ENCODE measurements around the gene ZC3H4. TPM values are rescaled to one million over a fixed set of nuclear protein-coding genes. Genes with fewer than 3 reads are reported as not detected.

ZC3H4 gene
- total RNA-seq, 1 donor: 10.4 TPM

DNA sequence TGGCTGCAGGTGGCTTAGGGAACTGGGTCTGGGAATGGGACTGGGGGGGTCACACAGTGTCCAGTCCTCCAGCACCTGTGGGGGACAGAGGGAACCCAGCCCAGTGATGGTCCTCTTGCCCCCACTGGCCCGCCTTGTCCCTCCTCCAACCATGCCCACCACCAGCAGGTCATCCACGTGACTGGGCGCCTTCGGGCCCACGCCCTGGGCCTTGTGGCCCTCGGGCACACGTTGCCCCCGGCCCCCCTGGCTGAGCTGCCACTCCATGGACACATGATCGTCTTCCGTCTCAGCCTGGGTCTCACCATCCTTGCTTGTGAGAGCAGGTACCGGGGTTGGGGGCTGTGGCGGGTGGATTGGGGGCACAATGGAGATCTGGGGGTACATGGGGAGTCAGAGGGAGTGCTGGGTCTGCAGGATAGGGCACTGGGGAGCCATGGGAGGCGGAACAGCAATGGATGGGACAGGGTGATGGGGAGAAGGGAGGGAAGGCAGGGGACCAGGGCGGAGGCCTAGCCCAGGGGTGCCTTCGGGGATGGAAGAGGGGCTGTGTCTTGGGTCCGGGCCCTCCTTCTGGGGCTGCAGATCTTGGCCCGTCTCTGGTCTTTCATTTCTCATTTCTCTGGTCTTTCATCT is 74.2 kb downstream of the ZC3H4 start:
- no peak overlapping the region for H3K4me3 ChIP-seq (ENCODE audit: low read length)
- H3K9me3 ChIP-seq (ENCODE audit: low read depth, low read length): no peaks in the 10 kb centered on the region
- no peaks in the 10 kb centered on the region for H3K27me3 ChIP-seq (ENCODE audit: insufficient read depth, low read length)
- H3K4me1 ChIP-seq (ENCODE audit: insufficient read depth, low read length): peaks cover 18% of the 10 kb centered on the region

DNA sequence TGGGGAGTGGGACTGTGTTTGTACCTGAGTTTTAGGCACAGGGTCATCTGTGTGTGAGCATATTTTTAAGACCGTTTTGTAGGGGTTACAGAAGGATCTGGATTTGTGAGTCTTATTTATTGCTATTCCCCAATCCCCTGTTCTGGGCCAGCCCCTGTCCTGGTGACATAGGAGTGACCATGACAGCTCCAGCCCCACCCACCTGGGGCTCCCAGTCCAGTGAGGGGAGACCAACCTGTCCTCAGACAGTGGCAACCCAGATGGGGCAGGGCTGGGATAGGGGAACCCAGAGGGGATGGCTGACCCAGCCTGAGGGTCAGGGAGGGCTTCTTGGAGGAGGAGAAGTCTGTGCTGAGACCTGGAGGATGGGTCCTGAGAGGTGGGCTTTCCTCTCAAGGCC is 75.8 kb downstream of the ZC3H4 start:
- Histone ChIP-seq H3K9me3 (ENCODE audit: low read depth, low read length) (no peaks in the 10 kb centered on the region), H3K4me1 (ENCODE audit: insufficient read depth, low read length) (peaks cover 18% of the 10 kb centered on the region), H3K27me3 (ENCODE audit: insufficient read depth, low read length) (no peaks in the 10 kb centered on the region), H3K4me3 (ENCODE audit: low read length) (no peak overlapping the region)

DNA sequence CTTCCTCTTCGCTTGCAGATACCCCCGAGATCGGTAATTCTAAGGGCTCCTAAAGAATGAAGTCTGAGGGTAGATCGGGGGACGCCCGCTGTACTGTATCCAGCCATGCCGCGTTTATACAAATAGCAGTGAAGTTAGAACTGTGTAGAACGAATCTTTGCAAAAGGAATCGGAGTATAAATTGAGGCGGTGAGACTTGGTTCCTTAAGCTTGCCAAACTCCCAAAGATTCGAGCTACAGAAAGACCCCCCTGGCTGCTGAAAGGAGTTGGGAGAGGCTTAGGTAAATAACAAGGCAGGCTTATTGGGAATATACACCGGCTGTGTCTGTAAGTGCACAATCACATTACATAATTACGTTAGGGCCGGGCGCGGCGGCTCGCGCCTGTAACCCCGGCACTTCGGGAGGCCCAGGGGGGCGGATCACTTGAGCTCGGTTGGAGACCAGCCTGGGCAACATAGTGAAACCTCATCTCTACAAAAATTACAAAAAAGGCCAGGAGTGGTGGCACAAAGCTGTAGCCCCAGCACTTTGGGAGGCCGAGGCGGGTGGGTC is 77.4 kb downstream of the ZC3H4 start:
- Histone ChIP-seq H3K4me1 (ENCODE audit: insufficient read depth, low read length) (peaks cover 18% of the 10 kb centered on the region), H3K4me3 (ENCODE audit: low read length) (peak overlapping the region; percentile 29), H3K9me3 (ENCODE audit: low read depth, low read length) (no peaks in the 10 kb centered on the region), H3K27me3 (ENCODE audit: insufficient read depth, low read length) (no peaks in the 10 kb centered on the region)

DNA sequence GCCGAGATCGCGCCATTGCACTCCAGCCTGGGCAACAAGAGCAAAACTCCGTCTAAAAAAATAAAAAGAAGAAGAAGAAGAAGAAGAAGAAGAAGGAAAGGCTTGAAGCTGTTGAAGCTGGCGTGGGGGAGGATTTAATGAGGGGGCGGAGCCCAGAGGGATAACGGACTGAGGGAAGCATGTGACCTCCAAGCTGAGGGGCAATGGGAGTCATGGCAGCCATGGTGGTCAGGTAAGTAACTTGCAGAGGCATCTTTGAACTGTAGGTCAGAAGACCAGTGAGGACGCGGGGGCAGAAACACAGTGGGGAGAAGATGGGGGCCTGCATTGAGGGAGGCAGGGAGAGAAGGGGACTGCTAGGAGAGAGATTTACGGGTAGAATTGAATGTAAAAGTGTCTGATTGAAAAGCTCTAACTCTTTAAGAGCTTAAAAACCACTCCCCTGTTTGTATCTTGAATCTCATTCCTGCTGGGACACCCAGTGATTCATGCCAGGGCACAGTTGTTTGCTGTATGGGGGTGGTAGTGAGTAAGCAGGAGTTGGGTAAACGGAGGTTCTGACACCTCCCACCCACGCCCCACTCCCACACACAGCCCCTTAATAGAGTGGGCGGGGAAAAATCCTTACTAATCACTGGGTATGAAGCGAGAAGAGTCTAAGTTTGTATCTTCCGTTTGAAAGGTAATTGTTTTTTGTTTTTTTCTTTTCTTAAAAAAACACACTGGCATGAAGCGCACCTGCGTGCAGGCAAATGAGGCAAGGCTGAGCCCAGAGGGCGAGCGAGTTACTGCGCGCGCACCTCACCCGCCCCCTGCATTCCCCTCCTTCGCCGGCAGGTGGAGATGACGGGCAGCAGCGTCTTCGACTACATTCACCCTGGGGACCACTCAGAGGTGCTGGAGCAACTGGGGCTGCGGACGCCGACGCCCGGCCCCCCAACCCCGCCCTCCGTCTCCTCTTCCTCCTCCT is 78.2 kb downstream of the ZC3H4 start:
- Histone ChIP-seq H3K9me3 (ENCODE audit: low read depth, low read length) (no peaks in the 10 kb centered on the region), H3K27me3 (ENCODE audit: insufficient read depth, low read length) (peaks cover 3% of the 10 kb centered on the region), H3K4me3 (ENCODE audit: low read length) (peak overlapping the region; percentile 29)

DNA sequence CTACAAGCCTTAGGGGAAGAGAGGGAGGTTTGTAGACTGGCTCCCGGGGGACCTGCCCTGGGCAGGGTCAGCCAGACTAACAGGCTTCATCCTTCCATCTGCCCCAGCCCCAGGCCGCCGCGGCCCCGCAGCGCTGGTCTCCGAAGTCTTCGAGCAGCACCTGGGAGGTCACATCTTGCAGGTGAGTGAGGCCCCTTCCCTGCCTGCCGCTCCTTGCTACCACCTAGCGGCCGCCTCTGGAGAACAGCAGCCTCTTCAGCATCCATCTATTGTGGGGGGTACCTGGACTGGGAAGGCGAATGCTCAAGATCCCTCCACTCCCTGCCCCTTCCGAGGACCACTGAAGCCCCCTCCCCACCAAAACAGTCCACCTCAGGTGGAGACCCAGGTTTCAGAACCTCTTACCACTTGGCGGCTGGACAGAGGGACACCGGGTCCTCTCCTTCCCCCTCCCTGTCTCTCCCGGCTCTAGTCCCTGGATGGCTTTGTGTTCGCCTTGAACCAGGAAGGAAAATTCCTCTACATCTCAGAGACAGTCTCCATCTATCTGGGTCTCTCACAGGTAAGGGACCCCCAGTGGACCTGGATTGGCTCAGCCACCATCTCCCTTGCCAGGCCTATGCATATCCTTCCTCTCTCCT is 81.3 kb downstream of the ZC3H4 start:
- H3K27me3 ChIP-seq (ENCODE audit: insufficient read depth, low read length): peaks cover 21% of the 10 kb centered on the region
- no peaks in the 10 kb centered on the region for H3K9me3 ChIP-seq (ENCODE audit: low read depth, low read length)
- no peak overlapping the region for H3K4me3 ChIP-seq (ENCODE audit: low read length)
- H3K4me1 ChIP-seq (ENCODE audit: insufficient read depth, low read length): peaks cover 18% of the 10 kb centered on the region

More for the DNA sequence above, 78.2 kb downstream of the ZC3H4 start:
- H3K4me1 ChIP-seq (ENCODE audit: insufficient read depth, low read length): peaks cover 18% of the 10 kb centered on the region

DNA sequence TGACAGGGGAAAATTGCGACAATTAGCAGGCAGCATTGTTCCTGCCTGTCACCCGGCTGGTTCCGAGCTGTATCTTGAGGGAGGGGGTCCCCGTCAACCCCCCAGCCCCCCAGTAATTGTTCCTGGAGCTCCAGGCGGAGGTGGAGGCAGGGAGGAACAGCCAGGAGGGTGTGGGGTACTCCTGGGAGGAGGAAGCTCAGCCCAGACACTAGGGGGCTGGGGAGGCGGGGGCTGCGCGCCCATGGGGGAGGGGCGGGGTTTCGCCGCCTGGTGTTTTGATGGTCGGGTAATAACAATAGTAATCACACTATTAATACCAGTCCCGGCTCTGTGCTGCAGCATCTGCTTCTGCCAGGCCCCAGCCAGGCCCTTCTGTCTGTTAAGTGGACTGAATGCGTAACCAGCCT is 85.4 kb downstream of the ZC3H4 start:
- no peaks in the 10 kb centered on the region for H3K9me3 ChIP-seq (ENCODE audit: low read depth, low read length)

DNA sequence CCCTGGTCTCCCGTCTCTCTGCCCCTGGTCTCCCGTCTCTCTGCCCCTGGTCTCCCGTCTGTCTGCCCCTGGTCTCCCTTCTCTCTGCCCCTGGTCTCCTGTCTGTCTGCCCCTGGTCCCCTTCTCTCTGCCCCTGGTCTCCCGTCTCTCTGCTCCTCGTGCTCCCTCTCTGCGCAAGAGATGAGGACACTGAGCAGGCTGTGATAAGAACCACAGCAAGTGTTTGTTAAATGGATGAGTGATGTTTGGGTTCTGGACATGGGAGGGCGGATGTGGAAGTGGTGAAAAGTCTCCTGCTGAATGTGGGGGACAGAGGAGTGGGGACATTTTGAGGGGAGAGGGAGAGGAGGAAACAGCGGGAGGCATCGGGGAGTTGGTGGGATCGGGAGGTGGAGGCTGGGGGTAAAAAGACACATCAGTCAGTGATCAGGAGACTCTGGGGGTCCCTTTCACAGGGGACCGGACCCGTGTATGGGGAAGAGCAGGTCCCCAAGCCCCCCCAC is 85.9 kb downstream of the ZC3H4 start:
- H3K27me3 ChIP-seq (ENCODE audit: insufficient read depth, low read length): peaks cover 43% of the 10 kb centered on the region
- H3K4me1 ChIP-seq (ENCODE audit: insufficient read depth, low read length): no peaks in the 10 kb centered on the region
- no peaks in the 10 kb centered on the region for H3K9me3 ChIP-seq (ENCODE audit: low read depth, low read length)
- H3K4me3 ChIP-seq (ENCODE audit: low read length): no peak overlapping the region

More for the DNA sequence above, 85.4 kb downstream of the ZC3H4 start:
- H3K4me3 ChIP-seq (ENCODE audit: low read length): no peak overlapping the region
- peaks cover 37% of the 10 kb centered on the region for H3K27me3 ChIP-seq (ENCODE audit: insufficient read depth, low read length)
- no peaks in the 10 kb centered on the region for H3K4me1 ChIP-seq (ENCODE audit: insufficient read depth, low read length)

DNA sequence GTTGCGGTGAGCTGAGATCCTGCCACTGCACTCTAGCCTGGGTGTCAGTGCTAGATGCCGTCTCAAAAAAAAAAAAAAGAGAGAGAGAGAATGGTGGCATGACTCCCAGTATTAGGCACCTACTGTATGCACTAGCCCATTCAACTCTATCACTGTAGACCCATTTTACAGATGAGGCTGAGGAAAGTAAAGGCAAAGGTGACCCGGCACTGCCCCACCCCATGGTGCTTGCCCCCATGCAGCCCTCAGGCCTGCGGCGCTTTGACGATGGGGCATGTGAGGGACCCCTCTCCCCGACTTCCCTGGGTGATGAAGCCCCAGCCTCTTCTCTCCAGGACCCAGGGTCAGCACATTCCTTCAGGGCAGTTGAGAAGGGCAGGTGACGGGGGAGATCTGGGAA is 86.7 kb downstream of the ZC3H4 start:
- H3K4me1 ChIP-seq (ENCODE audit: insufficient read depth, low read length): no peaks in the 10 kb centered on the region
- peaks cover 48% of the 10 kb centered on the region for H3K27me3 ChIP-seq (ENCODE audit: insufficient read depth, low read length)
- H3K9me3 ChIP-seq (ENCODE audit: low read depth, low read length): no peaks in the 10 kb centered on the region

DNA sequence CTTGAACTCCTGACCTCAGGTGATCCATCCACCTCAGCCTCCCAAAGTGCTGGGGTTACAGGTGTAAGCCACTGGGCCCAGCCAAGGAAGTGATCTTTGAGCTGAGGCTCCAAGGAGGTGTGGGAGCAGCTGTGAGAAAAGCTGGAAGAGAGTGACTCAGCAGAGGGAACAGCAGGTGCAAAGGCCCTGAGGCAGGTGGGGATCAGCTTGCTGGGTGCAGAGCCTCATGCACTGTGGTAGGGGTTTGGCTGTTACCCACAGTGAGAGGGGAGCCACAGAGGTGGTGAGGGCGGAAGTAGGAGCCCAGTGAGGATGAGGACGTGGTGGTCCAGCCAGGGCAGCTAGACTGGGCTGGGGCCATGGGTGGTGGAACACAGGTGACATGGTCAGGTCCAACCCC is 87.4 kb downstream of the ZC3H4 start:
- Histone ChIP-seq H3K4me3 (ENCODE audit: low read length) (no peak overlapping the region), H3K9me3 (ENCODE audit: low read depth, low read length) (no peaks in the 10 kb centered on the region), H3K4me1 (ENCODE audit: insufficient read depth, low read length) (peaks cover 6% of the 10 kb centered on the region), H3K27me3 (ENCODE audit: insufficient read depth, low read length) (peaks cover 56% of the 10 kb centered on the region)

More for the DNA sequence above, 86.7 kb downstream of the ZC3H4 start:
- no peak overlapping the region for H3K4me3 ChIP-seq (ENCODE audit: low read length)

DNA sequence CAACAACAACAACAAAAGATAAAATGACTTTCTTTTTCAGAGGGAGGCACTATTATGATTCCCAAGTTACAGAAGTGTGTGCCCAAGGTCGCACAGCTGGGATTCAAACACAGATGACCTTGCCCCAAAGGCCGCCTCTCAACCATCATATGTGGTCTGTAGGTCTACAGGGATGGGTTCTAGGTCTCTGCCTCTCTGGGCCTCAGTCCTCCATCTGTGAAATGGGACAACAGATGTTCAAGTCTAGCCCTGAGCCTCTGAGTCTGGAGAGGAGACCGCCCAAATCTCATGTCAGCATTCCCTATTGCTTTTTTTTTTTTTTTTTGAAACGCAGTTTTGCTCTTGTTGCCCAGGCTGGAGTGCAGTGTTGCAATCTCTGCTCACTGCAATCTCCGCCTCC is 89.1 kb downstream of the ZC3H4 start:
- Histone ChIP-seq H3K4me1 (ENCODE audit: insufficient read depth, low read length) (peaks cover 14% of the 10 kb centered on the region), H3K27me3 (ENCODE audit: insufficient read depth, low read length) (peaks cover 56% of the 10 kb centered on the region), H3K4me3 (ENCODE audit: low read length) (no peak overlapping the region), H3K9me3 (ENCODE audit: low read depth, low read length) (no peaks in the 10 kb centered on the region)

DNA sequence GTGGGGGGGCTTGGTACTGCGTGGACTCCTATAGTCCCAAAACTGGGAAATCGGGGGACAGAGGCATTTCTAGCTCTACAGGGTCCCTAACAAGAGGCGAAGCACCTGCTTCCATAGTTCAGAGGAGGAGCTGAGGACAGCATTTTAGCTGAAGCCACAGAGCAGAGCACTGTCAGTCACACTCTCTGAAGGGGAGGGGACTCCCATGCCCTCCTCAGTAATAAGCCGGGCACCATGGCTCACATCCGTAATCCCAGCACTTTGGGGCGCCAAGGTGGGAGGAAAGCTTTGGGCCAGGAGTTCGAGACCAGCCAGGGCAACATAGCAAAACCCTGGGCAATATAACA is 90.2 kb downstream of the ZC3H4 start:
- Histone ChIP-seq H3K27me3 (ENCODE audit: insufficient read depth, low read length) (peaks cover 58% of the 10 kb centered on the region), H3K9me3 (ENCODE audit: low read depth, low read length) (no peaks in the 10 kb centered on the region), H3K4me1 (ENCODE audit: insufficient read depth, low read length) (peaks cover 14% of the 10 kb centered on the region), H3K4me3 (ENCODE audit: low read length) (no peak overlapping the region)

DNA sequence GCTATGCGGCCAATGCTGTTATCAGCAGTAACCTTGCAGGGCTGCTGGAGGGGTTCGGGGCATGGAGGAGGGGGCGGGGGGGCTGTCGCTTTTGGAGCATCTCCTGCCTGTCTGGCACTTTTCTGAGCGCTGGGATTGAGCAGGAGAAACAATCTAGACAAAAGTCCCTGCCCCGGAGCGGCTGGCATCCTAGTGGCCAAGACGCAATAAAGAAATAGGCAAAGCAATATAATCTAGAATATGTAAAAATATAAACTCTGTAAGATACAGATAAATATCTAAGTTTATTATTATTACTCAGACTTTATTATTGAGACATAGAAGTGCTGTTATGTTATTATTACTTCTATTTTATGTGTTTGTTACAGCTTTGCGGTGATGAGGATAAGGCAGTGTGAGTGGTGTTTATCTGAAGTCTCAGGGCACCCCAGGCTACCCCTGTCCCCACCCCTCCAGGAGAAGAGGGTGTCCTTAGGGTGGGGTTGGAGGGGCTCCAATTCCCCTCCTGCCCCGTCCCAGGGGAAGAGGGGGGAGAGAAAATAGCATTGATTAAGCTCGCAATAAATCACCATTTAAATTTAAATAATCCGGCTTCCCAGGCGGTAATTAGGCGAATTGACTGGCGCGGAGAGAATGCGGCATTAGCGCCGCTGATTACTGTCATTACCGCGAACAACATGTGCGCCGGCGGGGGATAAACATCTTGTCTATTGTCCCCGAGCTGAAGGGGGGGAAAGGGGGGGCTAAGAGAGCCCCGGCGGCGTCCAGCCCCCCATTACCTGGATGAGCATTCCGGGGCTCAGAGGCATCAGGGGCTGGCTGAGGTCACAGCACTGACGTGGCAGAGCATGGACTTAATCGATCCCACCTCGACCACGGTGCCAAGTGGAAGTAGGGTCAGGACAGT is 90.8 kb downstream of the ZC3H4 start:
- no peak overlapping the region for H3K4me3 ChIP-seq (ENCODE audit: low read length)
- H3K27me3 ChIP-seq (ENCODE audit: insufficient read depth, low read length): peaks cover 56% of the 10 kb centered on the region
- peaks cover 14% of the 10 kb centered on the region for H3K4me1 ChIP-seq (ENCODE audit: insufficient read depth, low read length)
- no peaks in the 10 kb centered on the region for H3K9me3 ChIP-seq (ENCODE audit: low read depth, low read length)

DNA sequence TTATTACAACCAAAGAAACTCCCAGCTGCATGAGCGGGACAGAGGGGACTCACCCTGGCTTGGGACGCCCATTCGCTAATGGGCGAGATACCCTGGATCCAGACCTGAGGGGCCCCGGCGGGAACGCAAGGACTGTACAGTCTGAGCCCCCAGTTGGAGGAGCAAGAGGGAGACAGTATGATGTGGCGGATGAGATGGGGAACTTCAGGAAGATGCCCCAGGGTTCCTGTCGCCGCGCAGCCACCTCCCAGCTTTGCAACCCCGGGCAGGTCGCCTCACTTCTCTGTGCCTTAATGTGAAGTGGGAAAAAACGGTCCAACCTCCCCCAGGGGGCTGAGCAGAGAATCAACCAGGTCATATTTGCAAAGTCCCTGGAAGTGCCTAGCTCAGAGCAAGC is 91.4 kb downstream of the ZC3H4 start:
- H3K27me3 ChIP-seq (ENCODE audit: insufficient read depth, low read length): peaks cover 52% of the 10 kb centered on the region

DNA sequence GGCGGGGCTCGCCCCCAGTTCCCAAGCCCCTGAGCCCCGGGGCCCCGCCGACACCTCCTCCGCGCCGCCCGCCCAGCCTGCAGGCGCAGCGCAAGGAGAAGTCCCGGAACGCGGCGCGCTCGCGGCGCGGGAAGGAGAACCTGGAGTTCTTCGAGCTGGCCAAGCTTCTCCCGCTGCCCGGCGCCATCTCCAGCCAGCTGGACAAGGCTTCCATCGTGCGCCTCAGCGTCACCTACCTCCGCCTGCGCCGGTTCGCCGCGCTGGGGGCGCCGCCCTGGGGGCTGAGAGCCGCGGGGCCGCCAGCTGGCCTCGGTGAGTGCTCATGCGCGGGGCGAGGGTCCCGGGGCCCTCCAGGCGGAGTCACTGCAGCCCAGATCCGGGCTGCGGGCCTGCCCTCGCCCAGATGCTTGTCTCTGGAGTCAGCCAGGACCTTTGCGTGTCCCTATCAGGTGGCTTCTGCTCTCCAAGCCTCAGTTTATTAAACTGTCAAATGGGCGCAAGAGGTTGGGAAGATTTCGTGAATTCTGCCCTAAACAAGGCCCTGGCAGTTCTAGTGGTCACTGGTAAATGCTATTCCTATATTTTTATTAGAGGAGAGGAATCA is 91.9 kb downstream of the ZC3H4 start:
- peaks cover 49% of the 10 kb centered on the region for H3K27me3 ChIP-seq (ENCODE audit: insufficient read depth, low read length)
- peaks cover 14% of the 10 kb centered on the region for H3K4me1 ChIP-seq (ENCODE audit: insufficient read depth, low read length)
- no peak overlapping the region for H3K4me3 ChIP-seq (ENCODE audit: low read length)
- H3K9me3 ChIP-seq (ENCODE audit: low read depth, low read length): no peaks in the 10 kb centered on the region

More for the DNA sequence above, 91.4 kb downstream of the ZC3H4 start:
- Histone ChIP-seq H3K9me3 (ENCODE audit: low read depth, low read length) (no peaks in the 10 kb centered on the region), H3K4me1 (ENCODE audit: insufficient read depth, low read length) (peaks cover 14% of the 10 kb centered on the region), H3K4me3 (ENCODE audit: low read length) (no peak overlapping the region)
